OCI-M2 (cell line): ENCODE measurements around the gene FAM20C.

Source experiments
- DNase-seq: peaks from one replicate; lab custom pipeline; 2025; ENCODE audit not compliant: unreplicated experiment; lab: John Stamatoyannopoulos, UW

FAM20C gene

DNA sequence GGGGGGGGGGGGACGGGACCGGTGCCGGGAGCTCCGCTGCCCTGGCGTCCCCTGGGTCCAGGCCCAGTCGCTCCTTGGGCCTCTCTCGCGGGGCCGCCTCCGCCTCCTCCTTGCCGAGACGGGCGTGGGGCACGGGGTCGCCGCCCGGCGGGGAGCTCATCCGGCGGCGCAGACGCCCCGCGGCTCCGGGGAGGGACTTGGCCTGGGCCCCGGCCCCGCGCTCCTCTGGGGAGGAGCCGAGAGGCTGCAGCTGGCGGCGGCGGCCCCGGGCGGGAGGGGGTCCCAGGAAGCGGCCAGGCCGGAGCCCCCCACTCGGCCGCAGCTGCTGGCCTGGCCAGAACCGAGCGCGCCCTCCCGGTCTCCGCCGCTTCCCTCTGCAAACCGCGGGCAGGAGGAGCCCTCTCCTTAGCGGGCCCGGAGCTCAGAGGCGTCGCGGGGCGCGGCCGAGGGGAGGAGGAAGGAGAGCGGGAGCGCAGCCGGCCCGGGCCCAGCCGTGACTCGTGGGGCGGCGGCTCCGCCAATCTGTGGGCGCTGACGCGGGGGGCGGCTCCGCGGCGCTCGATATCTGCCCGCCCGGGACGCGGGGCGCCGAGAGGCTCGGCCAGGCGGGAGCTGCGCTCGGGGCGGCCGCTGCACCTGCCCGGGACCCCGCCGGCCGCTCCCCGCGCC, at the start of gene FAM20C:
FAM20C (plus strand) TSS at position 591 of the 669 bp plus-strand sequence. CDS start 629 bp downstream, outside the sequence.
- no peak for DNase-seq

DNA sequence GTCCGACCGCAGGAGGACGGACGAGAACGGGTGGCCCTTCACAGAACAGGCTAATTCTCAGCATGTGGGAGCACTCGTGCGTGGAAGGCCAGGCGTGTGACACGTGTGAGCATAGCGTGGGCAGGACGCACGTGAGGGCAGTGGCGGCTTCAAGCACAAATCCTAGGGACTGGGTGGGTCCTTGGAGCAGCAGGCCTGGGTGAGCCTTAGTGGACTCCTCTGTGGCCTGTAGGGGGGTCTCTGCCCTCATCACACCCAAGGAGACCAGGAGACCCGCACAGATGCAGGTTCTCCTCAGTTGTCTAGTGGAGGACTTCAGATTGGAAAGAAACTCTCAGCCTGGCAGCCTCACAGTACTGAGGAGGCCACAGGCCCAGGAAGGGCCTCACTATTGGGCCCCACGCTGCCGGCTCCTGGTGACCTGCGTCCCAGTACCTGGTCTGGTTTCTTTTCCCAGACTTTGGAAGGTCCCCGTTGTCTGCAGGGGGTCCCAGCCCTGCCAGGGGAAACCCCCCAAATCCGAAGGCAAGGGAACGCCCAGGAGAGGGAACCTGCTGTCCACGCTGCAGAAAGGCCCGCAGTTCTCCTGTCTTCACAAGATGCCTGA, 49.1 kb upstream of the FAM20C start:
- no peak for DNase-seq

DNA sequence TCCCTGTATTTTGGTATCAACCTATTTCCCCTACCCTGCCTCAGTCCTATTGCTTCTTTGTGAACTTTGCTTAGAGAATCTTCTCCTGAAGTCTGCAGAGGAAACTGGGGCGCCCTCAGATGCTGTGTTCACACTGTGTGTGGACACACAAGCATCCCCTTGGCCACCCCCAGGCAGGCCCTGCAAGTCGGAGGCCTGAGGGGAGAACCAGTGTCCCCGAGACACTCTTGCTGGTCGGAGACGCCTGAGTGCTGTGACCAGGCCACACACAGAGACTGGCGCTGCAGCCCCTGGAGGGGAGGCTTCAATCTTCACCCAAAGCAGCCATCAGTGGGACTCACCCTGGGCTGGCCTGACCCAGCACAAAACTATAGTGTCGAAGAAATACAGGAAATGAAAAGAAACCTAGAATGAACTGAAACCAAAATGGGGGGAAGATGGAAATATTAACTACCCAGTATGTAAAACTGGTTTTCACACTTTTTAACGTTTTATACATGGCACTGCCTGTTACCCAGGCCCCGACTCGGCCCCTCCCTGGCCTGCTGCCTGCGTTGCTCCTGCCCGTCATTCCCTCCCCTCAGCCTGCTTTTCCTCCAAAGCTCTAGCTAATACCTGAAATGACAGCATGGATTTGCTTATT, 48.4 kb upstream of the FAM20C start:
- no peak for DNase-seq

DNA sequence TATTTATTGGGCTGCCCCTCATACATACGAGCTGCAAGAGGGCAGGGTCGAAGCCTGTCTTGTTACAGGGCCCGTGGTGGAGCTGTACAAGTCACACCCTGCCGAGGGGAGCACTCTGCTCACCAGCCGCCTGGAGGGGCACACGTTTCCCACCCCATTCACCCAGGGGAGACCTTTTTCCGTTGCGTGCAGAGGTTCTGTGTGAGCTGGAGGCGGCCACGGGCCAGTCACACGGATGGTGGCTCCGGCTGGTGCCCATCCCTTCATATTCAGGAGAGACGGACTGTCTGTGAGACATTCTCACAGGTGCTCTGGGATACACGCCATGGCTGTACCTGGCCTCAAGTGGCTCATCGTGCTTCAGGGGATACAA, 47.9 kb upstream of the FAM20C start:
- DNase-seq: no peak

DNA sequence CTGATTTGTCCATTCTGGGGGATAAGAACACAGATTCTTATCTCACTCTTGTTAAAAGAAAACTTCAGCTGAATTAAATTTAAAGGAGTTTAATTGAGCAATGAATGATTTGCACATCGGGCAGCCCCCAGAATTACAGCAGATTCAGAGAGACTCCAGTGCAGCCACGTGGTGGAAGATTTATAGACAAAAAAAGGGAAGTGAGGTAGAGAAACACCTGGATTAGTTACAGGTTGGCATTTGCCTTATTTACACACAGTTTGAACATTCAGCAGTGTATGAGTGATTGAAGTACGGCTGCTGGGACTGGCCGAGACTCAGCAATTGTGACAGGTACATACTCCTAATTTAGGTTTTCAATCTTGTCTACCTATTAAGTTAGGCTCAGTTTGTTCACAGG, 46.5 kb upstream of the FAM20C start:
- DNase-seq: no peak

DNA sequence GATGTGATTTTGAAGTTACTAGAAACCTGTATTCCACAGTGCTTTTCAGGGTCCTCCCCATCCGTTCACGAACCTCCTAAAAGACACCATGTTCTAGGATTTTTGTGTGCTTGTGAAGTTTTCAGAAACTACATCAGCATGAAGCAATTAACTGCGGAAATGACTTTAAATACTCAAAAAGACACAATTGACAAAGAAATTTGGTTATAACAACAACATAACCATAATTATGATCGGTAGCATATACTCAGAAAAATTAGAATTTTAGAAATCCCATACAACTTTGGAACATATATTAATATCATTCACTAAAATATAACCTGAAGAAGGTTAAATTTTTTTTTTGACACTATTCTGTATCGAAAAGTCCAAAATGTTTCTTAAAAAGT, 43.8 kb upstream of the FAM20C start:
- no peak for DNase-seq

DNA sequence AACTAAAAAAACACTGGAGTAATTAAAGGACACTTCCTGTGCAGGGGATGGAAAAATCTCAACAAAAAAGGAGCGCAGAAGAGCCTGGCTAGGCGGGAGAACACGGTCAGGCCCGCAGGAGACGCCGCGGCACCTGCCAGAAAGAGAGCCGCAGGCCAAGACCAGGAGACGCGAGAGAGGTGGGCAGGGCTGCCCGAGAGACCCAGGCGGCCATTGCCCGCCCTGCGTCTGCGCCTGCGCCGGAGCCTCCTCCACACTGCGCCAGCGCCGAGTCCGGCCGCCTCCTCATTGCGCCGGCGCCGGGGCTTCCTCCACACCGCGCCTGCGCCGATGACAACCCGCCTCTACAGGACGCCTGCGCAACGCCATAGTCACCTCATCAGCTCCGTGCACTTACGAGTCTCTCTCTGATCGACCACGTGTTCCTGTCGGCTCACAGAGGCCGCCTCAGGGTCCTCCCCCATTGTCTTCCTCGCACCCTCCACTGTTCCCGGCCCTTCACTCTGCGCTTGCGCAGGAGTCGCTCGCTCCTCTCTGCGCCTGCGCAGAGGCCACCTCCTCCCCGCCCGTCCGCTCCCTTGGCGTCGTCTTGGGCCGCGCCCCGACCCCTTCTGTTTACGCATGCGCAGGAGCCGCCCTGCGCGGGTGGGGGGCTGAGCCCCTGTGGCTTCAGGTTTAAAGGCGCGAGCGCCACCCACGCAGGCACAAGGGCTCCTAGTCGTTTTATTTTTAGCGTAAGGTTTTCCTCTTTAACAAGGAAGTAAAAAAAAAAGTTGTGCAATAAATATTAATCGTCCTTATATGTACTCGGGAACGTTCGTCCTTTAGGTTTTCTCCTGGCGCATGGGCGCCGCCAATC, 43.2 kb upstream of the FAM20C start:
- peak; percentile 89 for DNase-seq

DNA sequence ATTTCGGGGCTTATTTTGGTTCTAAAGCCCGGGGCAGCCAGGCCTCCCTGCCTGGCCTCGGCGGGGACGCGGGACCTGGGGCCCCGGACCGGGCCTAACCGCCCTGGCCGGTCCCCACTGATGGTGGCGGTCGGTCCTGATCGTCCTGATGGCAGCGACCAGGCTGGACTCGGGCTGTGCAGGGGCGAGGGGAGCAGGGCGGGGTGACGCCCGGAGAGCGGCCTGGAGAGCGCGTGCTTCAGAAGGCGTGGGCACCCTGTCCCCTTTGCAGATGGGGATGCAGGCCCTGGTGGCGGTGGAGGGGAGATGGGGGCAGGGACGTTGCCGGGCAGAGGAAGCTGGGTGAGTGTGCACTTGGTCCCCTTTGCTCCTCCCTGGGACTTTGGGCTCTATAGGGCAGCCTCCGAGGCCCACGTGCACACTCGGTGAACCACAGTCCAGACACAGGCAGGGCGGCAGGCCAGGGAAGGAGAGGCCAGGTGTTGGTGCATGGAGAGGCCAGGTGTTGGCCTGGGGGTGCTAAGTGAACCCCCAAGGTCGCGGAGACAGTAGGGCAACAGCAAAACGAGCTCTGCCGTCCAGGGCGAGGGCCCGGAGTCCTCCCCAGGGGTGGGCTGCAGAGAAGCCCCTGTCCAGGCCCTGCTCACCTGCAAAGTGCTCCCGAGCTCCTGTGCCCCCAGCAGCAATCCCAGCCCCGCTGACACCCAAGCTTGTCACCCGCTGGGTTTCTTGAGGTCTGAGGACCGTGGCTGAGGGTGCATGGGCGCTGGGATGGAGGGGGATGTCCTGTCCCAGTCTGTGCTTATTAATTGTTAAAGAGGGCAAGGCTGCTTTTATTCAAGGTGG, 42.4 kb upstream of the FAM20C start:
- no peak for DNase-seq

DNA sequence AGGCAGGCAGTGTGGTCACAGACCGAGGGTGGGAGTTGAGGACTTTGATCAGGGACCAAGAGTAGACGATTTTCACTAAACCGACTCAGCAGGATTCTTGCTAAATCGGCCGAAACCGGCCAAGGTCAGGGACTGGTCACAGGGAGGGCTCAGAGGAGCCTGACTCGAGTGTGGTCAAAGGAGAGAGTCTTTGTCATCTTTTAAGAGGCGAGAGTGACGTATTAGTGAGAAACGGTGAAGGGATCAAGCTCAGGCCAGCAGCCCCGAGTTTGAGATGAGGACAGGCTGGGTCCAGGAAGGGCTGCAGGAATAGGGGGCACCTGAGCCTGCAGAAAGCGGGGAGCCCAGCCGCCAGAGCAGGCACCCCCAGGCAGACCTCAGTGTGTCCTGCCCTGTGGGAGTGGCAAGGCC, 41.6 kb upstream of the FAM20C start:
- no peak for DNase-seq

DNA sequence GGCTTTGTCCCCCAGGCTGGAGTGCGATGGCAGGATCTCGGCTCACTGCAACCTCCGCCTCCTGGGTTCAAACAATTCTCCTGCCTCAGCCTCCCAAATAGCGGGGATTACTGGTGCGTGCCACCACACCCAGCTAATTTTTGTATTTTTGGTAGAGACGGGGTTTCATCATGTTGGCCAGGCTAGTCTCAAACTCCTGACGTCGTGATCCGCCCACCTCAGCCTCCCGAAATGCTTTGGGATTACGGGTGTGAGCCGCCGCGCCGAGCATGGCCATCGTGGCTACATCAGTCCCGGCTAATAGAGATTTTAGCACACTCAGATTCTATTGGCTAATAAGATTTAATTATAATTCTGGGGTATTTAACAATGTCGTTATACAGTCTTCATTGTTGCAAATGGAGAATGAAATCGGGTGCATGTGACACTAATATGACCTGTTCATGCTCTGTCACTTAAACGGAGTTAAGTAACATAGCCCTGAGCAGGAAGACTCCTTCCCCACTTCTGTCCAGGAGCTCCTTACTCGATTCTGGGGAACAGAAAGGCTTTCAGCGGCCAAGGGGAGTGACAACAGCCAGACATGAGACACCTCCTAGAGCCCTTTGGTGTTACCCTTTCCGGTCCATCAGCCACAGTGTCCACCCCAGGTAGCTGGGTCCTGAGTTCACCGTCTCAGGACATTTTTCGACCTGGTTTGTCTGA, 40.9 kb upstream of the FAM20C start:
- no peak for DNase-seq

DNA sequence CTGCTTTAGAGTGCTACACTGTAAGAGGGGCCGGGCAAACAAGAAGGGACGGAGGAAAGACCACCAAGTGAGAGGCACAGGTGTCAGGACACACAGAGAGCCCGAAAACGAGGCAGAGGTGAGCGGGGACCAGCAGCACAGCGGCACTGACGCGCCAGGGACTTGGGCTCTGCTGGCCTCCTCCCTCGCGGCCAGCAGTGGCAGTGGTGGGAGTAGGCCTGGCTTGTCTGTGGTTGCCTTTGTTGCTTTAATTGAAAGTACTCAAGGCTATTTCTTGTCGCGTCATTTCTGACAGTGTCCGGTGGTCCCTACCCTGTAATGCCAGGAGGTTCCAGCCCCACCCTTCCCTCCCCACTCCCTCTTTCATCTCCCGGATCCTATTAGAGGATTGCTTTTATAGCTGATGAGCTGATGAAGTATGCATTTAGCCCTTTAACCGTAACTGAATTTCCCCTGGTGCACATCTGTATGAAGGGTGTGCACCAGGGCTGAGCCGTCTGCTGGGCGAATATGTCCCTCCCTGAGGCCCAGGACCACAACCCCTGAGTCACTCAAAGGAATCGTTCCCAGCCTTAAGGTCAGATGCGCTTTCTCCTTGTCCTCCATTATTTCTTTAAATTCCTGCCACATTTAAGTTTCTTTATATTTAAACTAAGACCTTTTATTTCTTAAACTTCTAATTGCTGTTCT, 39.5 kb upstream of the FAM20C start:
- DNase-seq: no peak

DNA sequence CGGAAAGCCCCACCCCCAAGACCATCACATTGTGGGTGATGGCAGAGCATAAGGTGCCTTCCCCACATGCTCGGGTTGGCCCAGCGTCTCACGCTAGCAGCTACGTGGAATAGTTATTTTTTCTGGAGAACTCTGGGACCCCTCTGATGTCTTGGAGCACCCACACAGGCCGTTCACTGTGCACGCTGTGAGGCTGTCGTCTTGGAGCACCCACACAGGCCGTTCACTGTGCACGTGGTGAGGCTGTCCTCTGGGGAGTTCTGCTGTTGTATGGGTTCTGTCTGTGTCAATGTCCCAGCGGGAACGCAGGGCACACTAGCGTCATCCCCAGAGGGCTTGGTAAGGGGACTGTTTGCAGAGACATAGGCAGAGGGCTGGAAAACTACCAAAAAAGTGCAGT, 38.8 kb upstream of the FAM20C start:
- DNase-seq: no peak

DNA sequence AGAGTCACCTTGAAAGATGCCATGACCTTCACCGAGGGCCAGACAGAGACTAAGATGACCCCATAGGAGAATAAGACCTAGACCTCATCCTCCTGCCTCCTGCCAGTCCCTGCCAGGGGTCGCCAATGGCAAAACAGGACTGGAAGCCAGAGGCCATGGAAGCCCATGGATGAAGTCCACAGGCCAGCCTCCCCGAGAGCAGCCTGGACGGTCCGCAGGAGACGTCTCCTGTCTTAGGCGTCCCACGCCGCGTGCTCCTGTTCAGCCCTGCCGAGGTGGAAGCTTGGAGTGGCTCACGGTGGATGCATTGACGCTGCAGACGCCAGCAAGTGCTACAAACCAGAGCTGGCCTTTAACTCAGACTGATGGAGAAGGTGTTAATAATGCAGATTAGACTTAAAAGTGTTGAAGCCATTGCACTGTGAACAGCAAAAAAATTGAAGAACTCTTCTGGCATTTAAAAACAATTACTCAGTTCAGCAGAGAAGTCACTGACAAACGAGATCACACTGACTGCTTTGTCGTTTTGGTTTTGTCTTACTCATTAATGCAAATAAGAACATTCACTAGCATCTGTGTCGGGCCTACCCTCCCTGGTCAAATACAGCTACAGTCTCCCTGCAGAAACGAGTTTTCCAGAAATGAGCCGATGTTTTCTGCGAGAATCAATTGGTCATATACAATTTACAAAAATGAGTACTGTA, 38.1 kb upstream of the FAM20C start:
- no peak for DNase-seq

DNA sequence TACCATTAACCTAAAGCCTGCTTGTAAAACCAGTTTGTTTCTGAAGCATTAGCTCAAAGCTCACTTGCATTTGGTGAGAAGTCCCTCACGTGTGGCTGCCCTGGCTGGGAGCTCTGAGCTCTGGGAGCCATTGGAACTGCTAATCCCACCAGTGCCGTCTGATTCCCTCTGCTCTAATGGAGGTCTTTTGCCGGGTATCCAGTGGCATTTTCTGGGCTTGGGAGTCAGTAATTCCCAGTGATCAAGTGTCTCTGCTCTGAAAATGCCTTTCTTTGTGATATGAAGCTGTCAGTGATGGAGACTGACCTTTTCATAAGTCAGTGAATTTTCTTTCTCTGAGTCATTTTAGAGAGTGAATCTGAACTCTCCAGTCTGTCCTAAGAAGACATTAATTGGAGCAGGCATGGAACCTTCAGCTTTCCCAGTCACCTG, 36.9 kb upstream of the FAM20C start:
- DNase-seq: no peak

DNA sequence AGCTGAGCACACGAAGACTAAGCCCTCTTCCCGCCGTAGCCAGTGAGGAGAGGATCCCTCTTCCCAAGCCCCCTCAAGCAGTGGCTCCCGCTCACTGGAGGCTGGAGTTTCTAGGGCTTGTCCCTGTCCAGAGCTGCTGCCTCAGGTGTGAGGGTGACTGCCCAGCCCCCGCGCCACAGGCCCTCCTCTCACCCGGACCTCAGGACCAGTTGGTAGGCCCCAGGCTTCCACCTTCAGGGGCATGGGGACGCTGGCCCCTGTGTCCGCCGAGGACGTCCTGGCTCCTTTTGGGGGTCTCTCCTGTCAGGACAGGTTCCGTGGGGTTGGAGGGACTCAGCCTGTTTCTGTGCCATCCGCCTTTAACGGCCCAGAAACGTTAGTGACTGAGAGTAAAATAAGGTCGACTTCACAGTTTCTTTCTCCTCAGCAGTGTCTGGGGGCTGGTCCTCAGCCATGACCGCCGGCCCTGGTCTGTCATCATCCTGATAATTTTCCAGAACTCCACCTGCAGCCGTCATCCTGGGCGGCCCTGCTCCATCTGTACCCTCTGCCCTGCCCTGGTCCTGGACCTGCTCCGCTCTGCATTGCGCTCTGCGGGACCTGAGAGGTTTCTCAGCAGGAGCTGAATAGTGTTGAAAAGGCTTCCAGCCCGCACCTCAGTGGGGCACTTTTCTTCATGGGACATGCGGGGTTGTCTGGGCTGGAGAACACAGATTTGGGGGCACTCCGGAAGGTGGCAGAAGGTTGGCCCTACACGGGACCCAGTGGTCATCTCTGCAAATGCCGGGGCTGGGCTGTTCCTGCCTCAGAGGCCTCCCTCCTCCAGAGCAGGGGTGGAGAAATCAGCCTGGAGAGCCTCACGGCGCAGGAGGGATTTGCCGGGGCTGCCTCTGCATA, 36.0 kb upstream of the FAM20C start:
- DNase-seq: no peak

DNA sequence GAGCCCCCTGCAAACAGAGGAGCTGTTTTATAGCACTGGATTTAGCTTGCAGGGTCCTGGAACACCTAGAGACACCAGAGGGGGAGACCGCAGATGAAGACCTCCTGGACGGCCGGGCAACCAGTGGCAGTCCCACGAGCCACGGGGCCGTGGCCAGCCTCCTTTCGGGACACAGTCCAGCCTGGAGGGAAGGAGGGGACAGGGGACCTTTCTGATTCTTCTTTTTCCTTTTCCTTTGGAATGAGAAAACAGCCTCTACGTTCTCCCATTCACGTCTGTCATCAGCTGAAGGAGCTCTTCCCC, 35.4 kb upstream of the FAM20C start:
- no peak for DNase-seq

DNA sequence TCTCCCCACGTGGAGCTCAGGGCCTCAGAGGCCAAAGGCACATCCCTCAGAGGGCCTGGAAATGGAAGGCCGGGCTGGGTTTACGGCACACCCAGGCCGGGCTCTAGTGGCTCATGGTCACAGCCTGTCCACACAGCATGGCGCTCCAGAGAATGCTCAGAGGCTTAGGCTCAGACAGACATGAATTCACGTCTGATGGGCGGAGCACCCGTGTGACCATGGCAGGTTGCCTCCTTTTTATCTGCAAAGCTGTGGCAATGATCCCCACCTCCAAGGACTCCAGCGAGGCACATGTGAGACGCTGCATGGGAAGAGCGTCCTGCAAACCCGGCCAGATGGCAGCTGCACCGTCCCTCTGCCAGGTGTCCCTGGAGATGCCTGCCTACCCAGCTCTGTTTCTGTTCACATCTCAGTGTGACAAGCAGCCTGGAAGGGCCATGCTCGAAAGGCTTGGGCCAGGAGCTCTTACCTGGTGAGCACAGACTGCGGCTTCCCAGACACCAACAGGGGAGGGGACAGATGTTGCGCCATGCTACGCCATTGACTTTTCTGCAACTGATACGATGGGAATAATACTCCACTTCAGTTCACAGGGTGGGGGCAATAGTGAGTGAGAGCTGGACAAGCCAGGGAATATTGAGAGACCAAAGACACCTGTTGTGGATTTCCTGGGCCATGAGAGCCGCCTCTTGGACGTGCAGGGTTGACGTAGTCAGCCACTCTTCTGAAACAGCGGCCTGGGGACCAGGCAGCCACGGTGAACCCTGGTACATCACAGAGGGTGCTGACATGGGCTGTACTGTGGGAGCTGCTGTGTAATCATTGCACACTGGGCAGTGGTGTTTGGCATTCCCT, 34.4 kb upstream of the FAM20C start:
- DNase-seq: no peak
